Lower lobe of right lung (tissue), 2 donors: ENCODE data around the gene DSC2. TPM values are rescaled to one million over a fixed set of nuclear protein-coding genes. Genes with fewer than 3 reads are reported as not detected.

ENCODE experiments used
- ATAC-seq, 2 donors: fragments of 200-7000 bp; cut with Tn5 transposase; one replicate each; pipeline ENCODE4 v1.9.1; 2020 to 2022; ENCODE audit warnings: mild to moderate bottlenecking in 2 of 2, moderate library complexity in 2 of 2
- DNase-seq: peaks from one replicate; pipeline ENCODE4 v3.0.0-alpha.2; 2020
- H3K27ac ChIP-seq: fragments of 200-600 bp; one replicate; pipeline ENCODE4 v1.8.0; 2022
- H3K27me3 ChIP-seq: fragments of 200-600 bp; one replicate; pipeline ENCODE4 v1.8.0; 2022; ENCODE audit warnings: low read depth
- H3K36me3 ChIP-seq: fragments of 200-600 bp; one replicate; pipeline ENCODE4 v1.8.0; 2022; ENCODE audit warnings: mild to moderate bottlenecking
- H3K4me1 ChIP-seq: fragments of 200-600 bp; one replicate; pipeline ENCODE4 v1.8.0; 2022
- H3K4me3 ChIP-seq: fragments of 200-600 bp; one replicate; pipeline ENCODE4 v1.8.0; 2022; ENCODE audit warnings: mild to moderate bottlenecking
- H3K9me3 ChIP-seq: fragments of 200-600 bp; one replicate; pipeline ENCODE4 v1.8.0; 2022
- CTCF ChIP-seq: fragments of 200-600 bp; IDR thresholded peaks from one replicate; pipeline ENCODE4 v1.8.0; 2022; ENCODE audit warnings: antibody characterized with exemption, mild to moderate bottlenecking
- intact Hi-C: fragments of 100-400 bp; cut with DNase I; formaldehyde crosslinking; loops from one replicate; pipeline ENCODE4 v1.11.0; 2022
- total RNA-seq: library from RNA; stranded (reverse); fragmentation: NEBNext Ultra II Directional; extraction: Animal tissue kit (Norgen Biotek cat#: 25700); gene quantifications from one replicate; pipeline ENCODE4 v1.2.1, GENCODE V29; 2021
- donor health status: DM: no; HTN: yes; CAD: no; lungs with severe emphysema.

Gene DSC2
- total RNA-seq, 1 donor from 2014 or later: 17.6 TPM

GRCh38 chr18:31116853-31117595 is 14.8 kb upstream of the DSC2 start:
- Histone ChIP-seq H3K27me3 (no peaks in the 10 kb centered on the region), H3K4me3 (no peak overlapping the region), H3K9me3 (no peaks in the 10 kb centered on the region), H3K4me1 (no peaks in the 10 kb centered on the region), H3K27ac (no peak overlapping the region), H3K36me3 (no peaks in the 10 kb centered on the region)
- TF ChIP-seq CTCF: no peak
- intact Hi-C loops: no loop called here
- DNase-seq (no peak), ATAC-seq (no peak)

GRCh38 chr18:31112804-31113203 is 10.6 kb upstream of the DSC2 start:
- Histone ChIP-seq H3K27me3 (no peaks in the 10 kb centered on the region), H3K9me3 (no peaks in the 10 kb centered on the region), H3K36me3 (no peaks in the 10 kb centered on the region), H3K4me1 (no peaks in the 10 kb centered on the region), H3K27ac (no peak overlapping the region), H3K4me3 (no peak overlapping the region)
- ATAC-seq: no peak
- no peak for TF ChIP-seq CTCF
- DNase-seq: no peak
- intact Hi-C loops: no loop called here

- ATAC-seq (no peak), DNase-seq (no peak)
- Histone ChIP-seq H3K9me3 (no peaks in the 10 kb centered on the region), H3K27ac (no peak overlapping the region), H3K4me1 (no peaks in the 10 kb centered on the region), H3K4me3 (no peak overlapping the region), H3K36me3 (no peaks in the 10 kb centered on the region), H3K27me3 (no peaks in the 10 kb centered on the region)
- no peak for TF ChIP-seq CTCF
- intact Hi-C loops: no loop called here
Observed at GRCh38 chr18:31105733-31106132, 3.5 kb upstream of the DSC2 start.

GRCh38 chr18:31104444-31104843 is 2.2 kb upstream of the DSC2 start:
- no peaks in the 10 kb centered on the region for H3K36me3 ChIP-seq
- no peak overlapping the region for H3K27ac ChIP-seq
- no peaks in the 10 kb centered on the region for H3K27me3 ChIP-seq
- H3K4me3 ChIP-seq: no peak overlapping the region
- H3K9me3 ChIP-seq: no peaks in the 10 kb centered on the region
- TF ChIP-seq CTCF: no peak
- H3K4me1 ChIP-seq: no peaks in the 10 kb centered on the region
- ATAC-seq (no peak), DNase-seq (no peak)
- intact Hi-C loops: no loop called here

- Histone ChIP-seq H3K9me3 (no peaks in the 10 kb centered on the region), H3K27ac (no peak overlapping the region), H3K27me3 (no peaks in the 10 kb centered on the region), H3K4me1 (no peaks in the 10 kb centered on the region), H3K36me3 (no peaks in the 10 kb centered on the region), H3K4me3 (no peak overlapping the region)
- intact Hi-C loops: no loop called here
- DNase-seq (no peak), ATAC-seq (no peak)
- no peak for TF ChIP-seq CTCF
Observed at GRCh38 chr18:31103423-31103822, 1.2 kb upstream of the DSC2 start.
